H1 (cell line): ENCODE results near the gene LIN37. TPM values are rescaled to one million over a fixed set of nuclear protein-coding genes. Genes with fewer than 3 reads are reported as not detected.

Source experiments
- CTCF ChIA-PET: fragments of 300-600 bp; sonication (Branson Sonifier 250); formaldehyde crosslinking; loops from one replicate; lab custom pipeline; 2021; ENCODE audit not compliant: partially characterized antibody; lab: Charles Lee
- POLR2A ChIA-PET: fragments of 300-600 bp; sonication (Branson Sonifier 250); formaldehyde crosslinking; loops from one replicate; lab custom pipeline; 2021; ENCODE audit warnings: inconsistent platforms; ENCODE audit not compliant: partially characterized antibody; lab: Charles Lee
- DNase-seq, 2 experiments: peaks; one replicate each; pipeline versions ENCODE4 v3.0.0 to v3.0.0-alpha.2; 2010 to 2022; ENCODE audit warnings: low spot score in 2 of 2, low read depth in 1 of 2, mixed read lengths in 1 of 2
- FAIRE-seq: peaks from 2 replicates; lab custom pipeline; 2011; peaks lifted over from hg19 to GRCh38; lab: Jason Lieb, UNC
- H2AFZ ChIP-seq: 2 replicates; pipeline ENCODE4 v1.8.1; 2012; ENCODE audit warnings: low read length, inconsistent platforms
- H2AK5ac ChIP-seq: 2 replicates; pipeline ENCODE4 v1.6.1; 2013; ENCODE audit warnings: low read depth, low read length
- H2BK120ac ChIP-seq: replicated peaks from 2 replicates; pipeline ENCODE3; 2013; ENCODE audit warnings: low read depth, low read length, inconsistent platforms
- H2BK12ac ChIP-seq: 2 replicates; pipeline ENCODE4 v1.6.1; 2013; ENCODE audit warnings: low read depth, low read length
- H2BK15ac ChIP-seq: 2 replicates; pipeline ENCODE4 v1.6.1; 2013; ENCODE audit warnings: low read length
- H2BK20ac ChIP-seq: 2 replicates; pipeline ENCODE4 v1.6.1; 2013; ENCODE audit warnings: low read length
- H2BK5ac ChIP-seq: 2 replicates; pipeline ENCODE4 v1.6.1; 2013; ENCODE audit warnings: low read depth, low read length
- H3K14ac ChIP-seq: 2 replicates; pipeline ENCODE4 v1.6.1; 2013; ENCODE audit warnings: inconsistent platforms; ENCODE audit not compliant: insufficient read length
- H3K18ac ChIP-seq: 2 replicates; pipeline ENCODE4 v1.6.1; 2013; ENCODE audit warnings: low read length; ENCODE audit errors: extremely low read depth
- H3K23ac ChIP-seq: 2 replicates; pipeline ENCODE4 v1.6.1; 2013; ENCODE audit warnings: inconsistent platforms; ENCODE audit not compliant: insufficient read length
- H3K23me2 ChIP-seq: 2 replicates; pipeline ENCODE4 v1.6.1; 2013; ENCODE audit warnings: low read depth, low read length
- H3K27ac ChIP-seq: 2 replicates; pipeline ENCODE4 v1.6.1; 2011; ENCODE audit warnings: low read depth, low read length, inconsistent platforms
- H3K27me3 ChIP-seq, 4 experiments: replicated peaks in 1 of 4; 1 replicate in 1 of 4; 2 replicates in 3 of 4; pipeline versions ENCODE4 v1.6.1 to v1.8.1; 2011 to 2013; ENCODE audit warnings: low read length in 3 of 4, mild to moderate bottlenecking in 3 of 4, inconsistent platforms in 2 of 4, mixed read lengths in 2 of 4, moderate library complexity in 1 of 4; ENCODE audit not compliant: control insufficient read depth in 3 of 4, insufficient read depth in 3 of 4; ENCODE audit errors: extremely low read depth in 1 of 4
- H3K36me3 ChIP-seq, 4 experiments: 2 replicates each; pipeline versions ENCODE4 v1.6.1 to v1.8.1; 2011 to 2013; ENCODE audit warnings: mild to moderate bottlenecking in 4 of 4, low read length in 3 of 4, moderate library complexity in 2 of 4, control low read depth in 1 of 4, inconsistent platforms in 1 of 4; ENCODE audit not compliant: insufficient read depth in 4 of 4, control insufficient read depth in 2 of 4
- H3K4ac ChIP-seq: replicated peaks from 2 replicates; pipeline ENCODE3; 2013; ENCODE audit warnings: low read length, low read depth, mixed read lengths, inconsistent platforms; ENCODE audit not compliant: insufficient read length
- H3K4me1 ChIP-seq, 4 experiments: replicated peaks in 1 of 4; 1 replicate in 1 of 4; 2 replicates in 3 of 4; pipeline versions ENCODE4 v1.6.1 to v1.8.1; 2011 to 2013; ENCODE audit warnings: low read length in 3 of 4, inconsistent platforms in 2 of 4, mixed read lengths in 1 of 4; ENCODE audit not compliant: insufficient read depth in 4 of 4, control insufficient read depth in 3 of 4
- H3K4me2 ChIP-seq, 2 experiments: 2 replicates each; pipeline versions ENCODE4 v1.6.1 to v1.8.1; 2011 to 2013; ENCODE audit warnings: low read depth in 2 of 2, low read length in 2 of 2, control low read depth in 1 of 2, inconsistent platforms in 1 of 2, mild to moderate bottlenecking in 1 of 2; ENCODE audit not compliant: insufficient read depth in 1 of 2
- H3K4me3 ChIP-seq, 4 experiments: fragments of 200-600, 300-600 bp in 1 of 4; sonication (generic), shearing (Covaris generic), sonication (Bioruptor Twin) in 1 of 4; 2 replicates each; pipeline versions ENCODE4 v1.5.1 to v1.8.1; 2011 to 2016; ENCODE audit warnings: low read length in 4 of 4, low read depth in 3 of 4, control low read depth in 2 of 4, inconsistent platforms in 2 of 4, mild to moderate bottlenecking in 2 of 4, mixed read lengths in 1 of 4, moderate library complexity in 1 of 4; ENCODE audit not compliant: insufficient read depth in 2 of 4; ENCODE audit errors: extremely low read depth in 1 of 4
- H3K56ac ChIP-seq: replicated peaks from 2 replicates; pipeline ENCODE3; 2013; ENCODE audit warnings: low read depth, mild to moderate bottlenecking, mixed read lengths, low read length, inconsistent platforms; ENCODE audit not compliant: insufficient read length
- H3K79me1 ChIP-seq: 2 replicates; pipeline ENCODE4 v1.6.1; 2013; ENCODE audit warnings: low read depth, low read length, control low read depth
- H3K79me2 ChIP-seq, 2 experiments: 2 replicates each; pipeline versions ENCODE4 v1.6.1 to v1.8.1; 2012 to 2013; ENCODE audit warnings: low read length in 2 of 2, mild to moderate bottlenecking in 2 of 2, inconsistent platforms in 1 of 2; ENCODE audit not compliant: insufficient read depth in 2 of 2, control insufficient read depth in 1 of 2
- H3K9ac ChIP-seq, 4 experiments: replicated peaks in 1 of 4; 1 replicate in 1 of 4; 2 replicates in 3 of 4; pipeline versions ENCODE4 v1.6.1 to v1.8.1; 2011 to 2013; ENCODE audit warnings: low read depth in 3 of 4, low read length in 3 of 4, control low read depth in 2 of 4, mild to moderate bottlenecking in 2 of 4, moderate library complexity in 2 of 4, inconsistent platforms in 1 of 4; ENCODE audit errors: extremely low read depth in 1 of 4
- H3K9me3 ChIP-seq, 2 experiments: 2 replicates each; pipeline versions ENCODE4 v1.6.1 to v1.8.1; 2012 to 2013; ENCODE audit warnings: mild to moderate bottlenecking in 2 of 2, moderate library complexity in 2 of 2, control low read depth in 1 of 2, inconsistent platforms in 1 of 2, low read depth in 1 of 2, low read length in 1 of 2, mixed read lengths in 1 of 2; ENCODE audit not compliant: insufficient read depth in 2 of 2
- H4K20me1 ChIP-seq, 2 experiments: replicated peaks in 1 of 2; 2 replicates each; pipeline versions ENCODE3 to v1.8.1; 2011 to 2013; ENCODE audit warnings: inconsistent platforms in 2 of 2, low read length in 2 of 2, mild to moderate bottlenecking in 1 of 2; ENCODE audit not compliant: insufficient read depth in 2 of 2, control insufficient read depth in 1 of 2
- H4K5ac ChIP-seq: 2 replicates; pipeline ENCODE4 v1.6.1; 2013; ENCODE audit warnings: low read length, low read depth, mixed read lengths, inconsistent platforms; ENCODE audit not compliant: insufficient read length
- H4K8ac ChIP-seq: 2 replicates; pipeline ENCODE4 v1.8.0; 2013; ENCODE audit warnings: mild to moderate bottlenecking, moderate library complexity, low read length, inconsistent platforms; ENCODE audit not compliant: insufficient read depth; ENCODE audit errors: extremely low read depth
- H4K91ac ChIP-seq: replicated peaks from 2 replicates; pipeline ENCODE3; 2013; ENCODE audit warnings: low read length, mixed read lengths, inconsistent platforms; ENCODE audit not compliant: insufficient read length
- CBX5 ChIP-seq: fragments of 300-800, 300-1000 bp; sonication (generic); IDR thresholded peaks from 2 replicates; pipeline ENCODE4 v1.7.1; 2016; ENCODE audit warnings: antibody characterized with exemption, low read length, low read depth
- POLR2AphosphoS5 ChIP-seq: IDR thresholded peaks from 2 replicates; pipeline ENCODE4 v1.6.1; 2011; ENCODE audit warnings: low read depth, low read length
- SAP30 ChIP-seq: fragments of 300-600 bp; sonication (generic); IDR thresholded peaks from 2 replicates; pipeline ENCODE4 v1.7.1; 2012; ENCODE audit warnings: low read length, moderate library complexity, mild to moderate bottlenecking, inconsistent platforms; ENCODE audit not compliant: insufficient read depth, insufficient replicate concordance
- TBP ChIP-seq: IDR thresholded peaks from 2 replicates; pipeline ENCODE4 v1.6.1; 2011; ENCODE audit warnings: low read depth, low read length, improper control_type of control experiment
- WGBS, 2 experiments: shearing (Covaris generic) in 1 of 2; methylation state at CpG; one replicate each; pipeline versions ENCODE4 v1.1.6 to v1.1.7; 2013 to 2015; ENCODE audit warnings: low lambda C conversion rate in 2 of 2, mixed read lengths in 2 of 2, inconsistent platforms in 1 of 2, low coverage in 1 of 2, missing lambda C conversion rate in 1 of 2; ENCODE audit not compliant: insufficient replicate concordance in 2 of 2, insufficient coverage in 1 of 2, insufficient read length in 1 of 2; ENCODE audit errors: extremely low coverage in 1 of 2, missing lambda C conversion rate in 1 of 2; 5-methylcytosine and 5-hydroxymethylcytosine counted together
- polyA plus RNA-seq, 7 experiments: library from polyadenylated mRNA; depleted of rRNA in 3 of 7; stranded (reverse) in 5 of 7; unstranded in 2 of 7; fragments of >200 nt in 5 of 7; fragments of 200-250 nt in 2 of 7; gene quantifications; 1 replicate in 5 of 7; 2 replicates in 1 of 7; 4 replicates in 1 of 7; pipeline versions ENCODE4 v1.2.1 to v1.2.3, GENCODE V29; 2011 to 2013; ENCODE audit warnings: missing spikeins in 2 of 7, mixed read lengths in 2 of 7
- total RNA-seq: library from RNA; stranded (reverse); fragmentation: NEBNext Ultra II Directional; extraction: Animal tissue kit (Norgen Biotek cat#: 25700); gene quantifications from 2 replicates; pipeline ENCODE4 v1.2.1, GENCODE V29; 2021
- TF ChIP-seq, protein P1 (sequence below): IDR thresholded peaks from 2 replicates; pipeline ENCODE4 v1.6.1; 2011; ENCODE audit warnings: low read length, improper control_type of control experiment
- TF ChIP-seq, protein P2 (sequence below): IDR thresholded peaks from 2 replicates; pipeline ENCODE4 v1.6.1; 2012; ENCODE audit warnings: inconsistent platforms

The LIN37 gene
- total and polyA plus RNA-seq, 2 of the 8 experiments (the other 6 are each of a cell fraction or from before 2014, with no cell fraction given), result 3.8 to 9.8 TPM

GRCh38 chr19:35731779-35732405 is 16.5 kb upstream of the LIN37 start:
- peaks cover 25 to 63% (median 58%) of the 10 kb centered on the region in 4 experiments for H3K36me3 ChIP-seq
- WGBS, 2 experiments, result 90% methylated on average over 14 of the region's 21 CpGs; no CpG with 5 or more reads in 1 of the 2 experiments
- POLR2A ChIA-PET, result interaction anchor here (0.6 to 3.4 kb wide), 4 partner anchors 8 to 31 kb away, joined by 4 to 14 read pairs (median 5); partner anchors contain the start of genes PSENEN and U2AF1L4

More at GRCh38 chr19:35731779-35732405, 16.5 kb upstream of the LIN37 start:
- no peak overlapping the region for H3K9ac ChIP-seq
- no peaks in the 10 kb centered on the region for H3K27me3 ChIP-seq
- no peak overlapping the region for H3K56ac ChIP-seq
- H2BK5ac ChIP-seq, result 0 out of 2 replicates have a peak overlapping the region, but pooled peaks have one; percentile 52
- H3K4ac ChIP-seq, result no peak overlapping the region
- H2AFZ ChIP-seq, result no peak overlapping the region
- H3K23ac ChIP-seq, result no peak overlapping the region
- H3K23me2 ChIP-seq, result no peaks in the 10 kb centered on the region
- no peak overlapping the region for H3K4me2 ChIP-seq
- no peak overlapping the region for H4K5ac ChIP-seq
- H3K14ac ChIP-seq, result no peak overlapping the region
- H4K91ac ChIP-seq, result no peak overlapping the region
- no peaks in the 10 kb centered on the region for H3K9me3 ChIP-seq
- DNase-seq (no peak), FAIRE-seq (no peak)
- H3K18ac ChIP-seq, result no peak overlapping the region
- no peak overlapping the region for H4K8ac ChIP-seq
- no peak overlapping the region for H2BK12ac ChIP-seq
- H2BK20ac ChIP-seq, result no peak overlapping the region
- CTCF ChIA-PET, result interaction anchor here (0.5 to 0.9 kb wide), 2 partner anchors 10 to 140 kb away, joined by 3 read pairs; partner anchors contain the start of gene IGFLR1
- H3K79me2 ChIP-seq, result no peaks in the 10 kb centered on the region
- no peak overlapping the region for H2AK5ac ChIP-seq
- H2BK15ac ChIP-seq, result no peak overlapping the region
- H3K4me1 ChIP-seq, result no peaks in the 10 kb centered on the region
- no peak for TF ChIP-seq POLR2AphosphoS5
- TF ChIP-seq SAP30, result no peak
- no peak for TF ChIP-seq CBX5
- TF ChIP-seq, protein P1, sequence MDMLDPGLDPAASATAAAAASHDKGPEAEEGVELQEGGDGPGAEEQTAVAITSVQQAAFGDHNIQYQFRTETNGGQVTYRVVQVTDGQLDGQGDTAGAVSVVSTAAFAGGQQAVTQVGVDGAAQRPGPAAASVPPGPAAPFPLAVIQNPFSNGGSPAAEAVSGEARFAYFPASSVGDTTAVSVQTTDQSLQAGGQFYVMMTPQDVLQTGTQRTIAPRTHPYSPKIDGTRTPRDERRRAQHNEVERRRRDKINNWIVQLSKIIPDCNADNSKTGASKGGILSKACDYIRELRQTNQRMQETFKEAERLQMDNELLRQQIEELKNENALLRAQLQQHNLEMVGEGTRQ, result no peak
- TF ChIP-seq, protein P2, sequence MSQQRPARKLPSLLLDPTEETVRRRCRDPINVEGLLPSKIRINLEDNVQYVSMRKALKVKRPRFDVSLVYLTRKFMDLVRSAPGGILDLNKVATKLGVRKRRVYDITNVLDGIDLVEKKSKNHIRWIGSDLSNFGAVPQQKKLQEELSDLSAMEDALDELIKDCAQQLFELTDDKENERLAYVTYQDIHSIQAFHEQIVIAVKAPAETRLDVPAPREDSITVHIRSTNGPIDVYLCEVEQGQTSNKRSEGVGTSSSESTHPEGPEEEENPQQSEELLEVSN, result no peak
- TF ChIP-seq TBP, result no peak
- TF ChIP-seq, all 59 proteins: peak for 0
- Histone ChIP-seq H2BK120ac (no peak overlapping the region), H4K20me1 (peaks cover 12 to 23% of the 10 kb centered on the region in 2 experiments), H3K79me1 (no peaks in the 10 kb centered on the region), H3K4me3 (no peak overlapping the region), H3K27ac (no peak overlapping the region)
